Fibroblast of mammary gland (primary cell): ENCODE measurements around the gene DNAJC1.
"Not testable (repeated sequence)": the region's sequence is repeated elsewhere in the genome, so short reads cannot be mapped to it uniquely, and the experiment has no call there.

Source experiments
- DNase-seq: peaks from one replicate; pipeline ENCODE4 v3.0.0-alpha.2; 2010; ENCODE audit warnings: low read depth
- H3K4me3 ChIP-seq: 2 replicates; pipeline ENCODE4 v1.5.1; 2011; ENCODE audit warnings: low read depth, mild to moderate bottlenecking, low read length, moderate library complexity; ENCODE audit not compliant: control insufficient read depth
- TF ChIP-seq, protein P1 (sequence below): conservative IDR thresholded peaks from 2 replicates; pipeline ENCODE4 v1.5.1; 2011; ENCODE audit warnings: low read depth, low read length, inconsistent platforms; ENCODE audit not compliant: control insufficient read depth, insufficient read depth

Gene DNAJC1

DNA sequence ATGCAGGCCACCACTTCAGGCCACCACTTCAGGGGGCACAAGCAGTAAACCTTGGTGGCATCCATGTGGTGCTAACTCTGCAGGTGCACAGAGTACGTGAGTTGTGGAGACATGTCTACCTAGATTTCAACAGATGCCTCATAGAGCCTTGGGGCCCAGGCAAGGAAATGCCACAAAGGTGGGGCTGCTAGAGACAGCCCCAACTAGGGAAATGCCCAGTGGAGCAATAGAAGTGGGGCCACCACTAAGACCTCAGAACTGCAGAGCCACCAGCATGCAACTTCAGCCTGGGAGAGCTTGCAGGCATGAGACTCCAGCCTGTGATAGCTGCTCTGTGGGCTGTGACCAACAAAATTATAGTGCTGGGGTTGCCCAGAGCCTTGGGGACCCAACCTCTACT lies 107.6 kb downstream of the DNAJC1 start:
- H3K4me3 ChIP-seq, result no peak overlapping the region
- TF ChIP-seq, protein P1, sequence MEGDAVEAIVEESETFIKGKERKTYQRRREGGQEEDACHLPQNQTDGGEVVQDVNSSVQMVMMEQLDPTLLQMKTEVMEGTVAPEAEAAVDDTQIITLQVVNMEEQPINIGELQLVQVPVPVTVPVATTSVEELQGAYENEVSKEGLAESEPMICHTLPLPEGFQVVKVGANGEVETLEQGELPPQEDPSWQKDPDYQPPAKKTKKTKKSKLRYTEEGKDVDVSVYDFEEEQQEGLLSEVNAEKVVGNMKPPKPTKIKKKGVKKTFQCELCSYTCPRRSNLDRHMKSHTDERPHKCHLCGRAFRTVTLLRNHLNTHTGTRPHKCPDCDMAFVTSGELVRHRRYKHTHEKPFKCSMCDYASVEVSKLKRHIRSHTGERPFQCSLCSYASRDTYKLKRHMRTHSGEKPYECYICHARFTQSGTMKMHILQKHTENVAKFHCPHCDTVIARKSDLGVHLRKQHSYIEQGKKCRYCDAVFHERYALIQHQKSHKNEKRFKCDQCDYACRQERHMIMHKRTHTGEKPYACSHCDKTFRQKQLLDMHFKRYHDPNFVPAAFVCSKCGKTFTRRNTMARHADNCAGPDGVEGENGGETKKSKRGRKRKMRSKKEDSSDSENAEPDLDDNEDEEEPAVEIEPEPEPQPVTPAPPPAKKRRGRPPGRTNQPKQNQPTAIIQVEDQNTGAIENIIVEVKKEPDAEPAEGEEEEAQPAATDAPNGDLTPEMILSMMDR, result no peak
- no peak for DNase-seq

DNA sequence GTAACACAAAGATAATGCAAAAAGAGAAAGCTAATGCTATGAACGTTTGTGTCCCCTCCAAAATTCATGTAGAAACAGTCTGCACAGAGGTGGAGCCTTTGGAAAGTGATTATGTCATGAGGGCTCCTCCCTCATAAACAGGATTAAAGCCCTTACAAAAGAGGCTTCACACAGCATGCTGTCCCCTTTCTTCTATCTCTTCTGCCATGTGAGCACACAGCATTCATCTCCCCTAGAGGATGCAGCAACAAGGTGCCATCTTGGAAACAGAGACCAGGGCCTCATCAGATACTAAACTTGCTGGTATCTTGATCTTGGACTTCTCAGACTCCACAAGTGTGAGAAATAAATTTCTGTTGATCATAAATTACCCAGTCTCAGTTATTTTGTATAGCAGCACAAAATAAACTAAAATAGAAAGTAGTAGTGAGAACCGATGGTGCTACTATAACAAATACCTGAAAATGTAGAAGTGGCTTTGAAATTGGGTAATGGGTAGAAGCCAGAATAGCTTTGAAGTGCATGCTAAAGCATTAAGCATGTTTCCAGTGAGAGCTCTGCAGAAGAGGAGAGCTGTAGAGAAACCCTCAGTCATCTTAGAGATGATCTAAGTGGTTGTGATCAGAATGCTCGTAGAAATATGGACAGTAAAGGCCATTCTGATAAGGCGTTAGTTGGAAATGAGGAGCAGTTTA lies 108.7 kb downstream of the DNAJC1 start:
- TF ChIP-seq, protein P1, result no peak
- no peak overlapping the region for H3K4me3 ChIP-seq
- DNase-seq, result no peak

DNA sequence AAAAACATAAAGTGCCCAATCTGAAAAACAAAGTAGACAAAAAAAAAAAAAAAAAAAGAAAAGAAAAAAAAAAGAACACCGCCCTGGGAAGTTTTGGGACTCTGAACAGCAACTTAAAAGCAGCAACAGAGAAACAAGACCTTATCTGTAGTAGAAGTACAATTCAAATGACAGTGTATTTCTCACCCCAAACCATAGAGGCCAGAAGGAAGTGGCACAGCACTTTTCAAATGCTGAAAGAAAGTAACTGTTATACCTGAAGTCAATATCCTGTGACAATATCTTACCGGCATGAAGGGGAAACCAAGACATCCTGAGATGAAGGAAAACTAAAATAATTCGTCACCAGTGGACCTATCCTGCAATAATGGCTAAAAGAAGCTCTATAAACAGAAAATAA lies 112.1 kb downstream of the DNAJC1 start:
- TF ChIP-seq, protein P1, result no peak
- no peak overlapping the region for H3K4me3 ChIP-seq
- no peak for DNase-seq

DNA sequence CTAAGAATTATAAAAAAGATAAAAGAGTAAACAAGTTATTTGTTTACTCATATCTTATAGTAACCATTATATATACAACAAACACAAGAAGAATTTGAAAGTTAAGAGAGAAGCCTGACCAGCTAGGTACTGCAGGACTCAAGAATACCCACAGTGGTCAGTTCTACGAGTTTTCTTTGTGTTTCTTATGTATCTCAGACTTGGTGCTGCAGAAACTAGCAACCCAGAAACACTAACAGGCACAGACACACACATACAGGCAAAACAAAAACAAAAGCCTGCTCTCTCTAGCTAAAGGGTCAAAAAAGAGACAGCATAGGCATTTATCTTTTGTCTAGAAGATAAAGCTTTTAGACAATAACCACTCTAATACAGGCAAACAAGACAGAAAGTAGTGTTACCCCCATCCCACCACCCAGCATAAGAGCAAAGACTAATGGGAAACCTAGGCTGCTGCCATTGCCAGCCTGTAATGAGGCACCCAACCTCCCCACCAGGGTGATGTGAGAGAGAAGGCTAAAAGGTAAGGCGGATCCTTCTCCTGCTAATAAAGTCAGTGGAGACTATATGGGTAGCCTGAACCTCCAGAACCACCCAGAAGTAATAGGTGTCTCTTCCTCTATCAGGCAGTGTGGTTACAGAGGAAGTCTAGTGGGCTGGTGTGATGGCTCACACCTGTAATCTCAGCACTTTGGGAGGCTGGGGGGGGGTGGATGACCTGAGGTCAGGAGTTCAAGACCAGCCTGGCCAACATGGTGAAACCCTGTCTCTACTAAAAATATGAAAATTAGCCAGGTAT lies 113.9 kb downstream of the DNAJC1 start:
- no peak overlapping the region for H3K4me3 ChIP-seq
- TF ChIP-seq, protein P1, result no peak

DNA sequence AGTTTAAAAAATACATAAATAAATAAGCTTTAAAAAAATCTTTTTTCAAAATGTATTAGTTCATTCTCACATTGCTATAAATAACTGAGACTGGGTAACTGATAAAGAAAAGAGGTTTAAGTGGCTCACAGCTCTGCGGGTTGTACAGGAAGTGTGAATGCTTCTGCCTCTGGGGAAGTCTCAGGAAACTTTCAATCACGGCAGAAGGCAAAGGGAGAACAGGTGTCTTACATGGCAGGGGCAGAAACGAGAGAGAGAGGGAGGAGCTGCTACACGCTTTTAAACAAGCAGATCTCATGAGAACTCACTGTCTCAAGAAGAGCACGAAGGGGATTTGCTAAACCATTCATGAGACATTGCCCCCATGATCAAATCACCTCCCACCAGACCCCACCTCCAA lies 114.6 kb downstream of the DNAJC1 start:
- TF ChIP-seq, protein P1, result no peak
- DNase-seq, result no peak
- no peak overlapping the region for H3K4me3 ChIP-seq

More for the DNA sequence above, 113.9 kb downstream of the DNAJC1 start:
- no peak for DNase-seq

DNA sequence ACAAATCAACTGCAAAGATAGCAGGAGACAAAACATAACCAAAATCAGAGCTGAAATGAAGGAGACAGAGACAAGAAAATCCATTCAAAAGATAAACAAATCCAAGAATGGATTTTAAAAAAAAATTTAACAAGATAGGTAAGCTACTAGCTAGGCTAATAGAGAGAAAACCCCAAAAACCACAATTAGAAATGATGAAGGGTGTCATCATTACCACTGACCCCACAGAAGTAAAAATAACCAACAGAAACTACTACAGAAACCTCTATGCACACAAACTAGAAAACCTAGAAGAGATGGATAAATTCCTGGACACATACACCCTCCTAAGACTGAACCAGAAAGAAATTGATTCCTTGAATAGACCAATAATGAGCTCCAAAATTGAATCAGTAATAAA lies 117.6 kb downstream of the DNAJC1 start:
- DNase-seq, result no peak
- H3K4me3 ChIP-seq, result no peak overlapping the region
- TF ChIP-seq, protein P1, result no peak

DNA sequence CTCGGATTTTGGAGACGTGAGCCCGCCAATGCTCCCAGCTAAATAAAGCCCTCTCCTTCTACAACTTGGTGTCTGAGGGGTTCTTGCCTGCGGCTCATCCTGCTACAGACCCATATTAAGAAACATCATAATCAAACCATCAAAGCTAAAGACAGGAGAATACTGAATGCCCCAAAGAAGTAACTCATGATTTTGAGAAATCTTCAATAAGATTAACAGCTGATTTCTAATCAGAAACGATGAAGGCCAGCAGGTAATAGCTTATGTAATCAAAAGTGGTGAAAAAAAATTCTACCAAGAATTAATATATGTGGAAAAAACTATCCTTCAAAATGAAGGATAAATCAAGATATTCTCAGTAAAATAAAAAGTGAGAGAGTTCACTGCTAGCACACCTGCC lies 130.3 kb downstream of the DNAJC1 start:
- TF ChIP-seq, protein P1, result no peak
- no peak for DNase-seq
- H3K4me3 ChIP-seq, result no peak overlapping the region

DNA sequence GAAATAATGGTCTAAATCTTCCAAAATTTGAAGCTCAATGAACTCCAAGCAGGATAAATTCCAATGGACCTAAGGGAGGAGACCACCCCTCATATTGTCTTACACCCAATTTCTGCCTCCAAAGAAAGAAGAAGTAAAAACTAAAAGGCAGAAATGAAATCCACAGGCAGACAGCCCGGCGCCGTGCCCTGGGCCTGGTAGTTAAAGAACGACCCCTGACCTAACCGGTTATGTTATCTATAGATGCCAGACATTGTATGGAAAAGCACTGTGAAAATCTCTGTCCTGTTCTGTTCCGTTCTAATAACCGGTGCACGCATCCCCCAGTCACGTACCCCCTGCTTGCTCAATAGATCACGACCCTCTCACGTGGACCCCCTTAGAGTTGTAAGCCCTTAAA lies 130.8 kb downstream of the DNAJC1 start:
- not testable (repeated sequence) for H3K4me3 ChIP-seq, DNase-seq
